Measurements from ENCODE around the gene MYH7.

The MYH7 gene

DNA sequence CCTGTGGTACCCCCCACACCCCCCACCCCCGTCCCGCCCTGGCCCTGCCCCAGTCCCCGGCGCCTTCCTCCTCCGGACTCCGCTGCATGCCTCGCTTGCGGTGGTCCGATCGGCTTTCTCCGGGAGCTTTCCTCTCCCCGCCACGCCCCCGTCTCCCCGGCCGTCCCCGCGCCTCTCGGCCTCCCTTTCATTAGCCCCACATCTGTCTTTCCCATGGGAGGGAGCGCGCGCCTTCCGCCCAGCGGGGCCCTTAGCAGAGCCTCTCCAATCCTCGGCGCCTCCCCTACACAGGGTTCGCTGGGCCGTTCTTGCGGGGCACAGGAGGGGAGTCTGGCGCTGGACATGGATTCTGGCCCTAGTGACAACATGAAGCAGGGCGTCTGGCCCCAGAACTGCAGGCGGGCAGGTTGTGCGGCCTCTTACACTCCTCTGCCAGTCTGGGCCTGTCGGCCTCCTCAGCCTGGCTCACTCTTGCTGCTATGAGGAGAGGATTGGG is 69.0 kb downstream of the MYH7 start:
- peak; percentile 96 for DNase-seq (ENCODE audit: low spot score)

DNA sequence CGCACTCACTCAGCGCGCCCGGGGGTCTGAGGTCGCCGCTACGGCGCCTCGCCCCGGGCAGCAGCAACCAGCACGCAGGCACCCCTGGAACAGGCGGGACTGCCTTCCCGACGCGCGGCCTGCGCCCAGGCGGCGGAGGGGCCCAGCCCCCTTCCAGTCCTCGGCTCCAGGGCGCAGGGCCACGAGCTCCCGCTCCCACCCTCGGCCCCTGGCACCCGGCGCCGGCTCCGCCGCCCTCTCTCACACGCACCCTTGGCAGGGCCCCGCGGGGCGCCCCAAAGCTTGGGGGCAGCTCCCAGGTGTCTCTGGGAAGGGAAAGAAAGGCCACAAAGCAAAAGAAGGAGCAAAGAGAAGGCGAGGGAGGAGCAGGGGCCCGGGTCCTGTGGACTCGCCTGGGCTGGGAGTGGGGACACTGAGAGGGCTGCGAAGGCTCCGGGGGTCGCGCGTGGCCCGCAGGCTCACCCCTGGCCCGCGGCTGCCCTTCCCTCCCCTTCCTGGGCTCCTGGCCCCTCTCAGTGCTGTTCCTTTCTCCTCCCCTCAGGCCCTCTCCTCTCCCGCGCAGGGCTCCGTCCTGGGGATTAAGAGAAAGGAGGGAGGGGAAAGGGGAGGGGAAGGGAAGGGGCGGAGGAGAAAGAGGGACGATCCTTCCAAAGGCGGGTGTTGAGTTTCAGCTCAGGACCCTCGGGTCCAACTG is 69.6 kb downstream of the MYH7 start:
- no peak for DNase-seq (ENCODE audit: low spot score)

DNA sequence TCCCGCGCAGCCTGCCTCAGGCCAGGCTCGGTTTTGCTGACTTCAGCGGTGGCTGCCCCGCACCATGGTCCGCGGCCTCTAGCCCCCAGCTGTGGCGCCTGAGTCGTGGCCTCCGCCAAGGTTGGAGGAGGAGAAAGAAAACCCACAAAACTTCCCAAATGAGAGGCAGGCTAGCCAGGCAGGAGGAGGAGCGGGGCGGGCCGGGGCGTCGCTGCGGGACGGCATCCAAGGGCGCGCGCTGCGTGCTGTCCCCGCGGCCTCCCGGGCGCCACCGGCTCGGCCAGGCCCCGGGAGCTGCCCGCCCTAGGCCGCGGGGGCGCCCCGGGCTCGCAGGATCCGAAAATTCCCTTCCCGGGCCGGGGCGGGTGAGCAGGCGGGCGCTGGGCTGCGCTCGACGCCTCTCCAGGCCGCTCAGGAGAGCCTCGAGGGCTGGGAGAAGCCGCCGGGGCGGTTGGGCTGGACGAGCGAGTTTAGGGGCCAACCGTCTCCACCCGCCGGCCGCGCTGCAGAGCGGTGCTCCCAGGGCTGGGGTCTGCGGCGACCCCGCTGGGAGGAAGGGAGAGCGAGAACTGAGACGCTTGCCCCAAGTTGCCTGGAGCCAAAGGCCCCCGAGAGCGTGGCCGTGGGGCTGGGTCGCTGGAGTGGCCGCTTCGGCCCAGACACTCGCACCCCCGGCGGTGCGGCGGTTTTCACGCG is 70.3 kb downstream of the MYH7 start, which contains the start of gene EFS:
TSS of gene EFS (minus strand) at position 137 of the 696 bp plus-strand sequence. CDS start 147 bp downstream, outside the sequence.
- DNase-seq (ENCODE audit: low spot score), result peak; percentile 74

DNA sequence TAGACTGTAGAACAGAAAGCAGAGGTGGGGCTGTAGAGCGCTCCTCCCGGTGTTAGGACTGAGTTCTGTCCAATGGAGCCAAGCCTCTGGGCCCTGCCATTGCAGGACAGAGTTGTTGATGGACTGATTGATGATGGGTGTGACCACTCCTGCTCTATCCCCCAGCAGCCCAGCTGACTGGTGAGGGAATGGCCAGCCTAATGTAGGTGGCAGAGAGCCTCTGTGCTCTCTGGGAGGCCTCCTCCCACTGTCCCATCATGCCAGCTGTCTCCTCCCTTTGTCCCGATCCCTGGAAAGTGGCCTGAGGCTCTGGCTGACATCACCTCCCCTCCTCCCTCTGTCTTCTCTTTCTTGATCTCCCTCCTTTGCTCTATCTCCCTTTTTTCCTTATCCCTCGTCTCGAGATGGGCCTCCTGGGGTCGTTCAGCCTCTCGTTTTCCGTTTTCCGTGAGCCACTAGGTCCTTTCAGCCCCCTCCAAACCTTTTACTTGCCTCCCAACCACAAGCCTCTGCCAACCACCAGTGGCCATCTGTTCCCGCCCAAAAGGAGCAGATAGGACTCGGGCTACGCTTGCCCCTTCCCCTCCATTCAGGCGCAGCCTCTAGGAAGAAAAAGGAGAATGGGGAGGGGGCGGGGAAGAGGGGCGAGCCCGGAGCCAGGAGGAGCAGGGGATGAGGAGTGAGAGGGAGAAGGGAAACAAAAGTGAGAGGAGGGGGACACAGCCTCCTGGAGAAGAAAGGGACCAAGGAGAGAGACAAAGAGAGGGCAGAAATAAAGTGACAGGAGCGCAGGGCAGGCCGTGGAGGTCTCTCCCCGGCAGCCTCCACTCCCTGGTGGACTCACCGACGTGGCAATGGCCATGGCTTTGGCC is 71.1 kb downstream of the MYH7 start:
- DNase-seq (ENCODE audit: low spot score), result peak; percentile 69

All from ecto neural progenitor cell (in vitro differentiated cells).